Gastroesophageal sphincter (tissue), 4 donors: ENCODE measurements around the gene APOL5. TPM values are rescaled to one million over a fixed set of nuclear protein-coding genes. Genes with fewer than 3 reads are reported as not detected.

ENCODE experiments used
- ATAC-seq: fragments of 150-250 bp; one replicate; pipeline ENCODE4 v1.9.1; 2016; ENCODE audit warnings: mild to moderate bottlenecking, moderate library complexity
- H3K27ac ChIP-seq, 4 donors: fragments of 200-600 bp; sonication (generic) in 3 of 4; 1 replicate in 3 of 4; 2 replicates in 1 of 4; pipeline ENCODE4 v1.5.1; 2016 to 2019
- H3K27me3 ChIP-seq: fragments of 200-600 bp; sonication (generic); one replicate; pipeline ENCODE4 v1.5.1; 2019
- H3K36me3 ChIP-seq, 2 donors: fragments of 200-600 bp; sonication (generic); one replicate each; pipeline ENCODE4 v1.5.1; 2019; ENCODE audit warnings: control low read depth in 1 of 2
- H3K4me1 ChIP-seq, 3 donors: fragments of 200-600 bp; sonication (generic); 1 replicate in 2 of 3; 2 replicates in 1 of 3; pipeline ENCODE4 v1.5.1; 2016 to 2019; ENCODE audit warnings: control low read depth in 2 of 3
- H3K4me3 ChIP-seq, 2 donors: fragments of 200-600 bp; sonication (generic); one replicate each; pipeline ENCODE4 v1.5.1; 2019; ENCODE audit warnings: mild to moderate bottlenecking in 1 of 2, moderate library complexity in 1 of 2
- H3K9me3 ChIP-seq, 3 donors: fragments of 200-600 bp; sonication (generic); one replicate each; pipeline ENCODE4 v1.5.1; 2017 to 2019; ENCODE audit warnings: control low read depth in 2 of 3
- CTCF ChIP-seq, 4 experiments: fragments of 200-600 bp in 2 of 4; fragments of 450-650 bp in 2 of 4; sonication (generic) in 1 of 4; IDR thresholded peaks; one replicate each; pipeline ENCODE4 v1.5.1; 2017 to 2019; ENCODE audit warnings: antibody characterized with exemption in 4 of 4, mild to moderate bottlenecking in 2 of 4, moderate library complexity in 2 of 4
- EP300 ChIP-seq: sonication (generic); formaldehyde crosslinking; IDR thresholded peaks from one replicate; pipeline ENCODE4 v1.6.1; 2017; ENCODE audit warnings: antibody characterized with exemption, mild to moderate bottlenecking
- POLR2A ChIP-seq, 2 donors: fragments of 450-650 bp; IDR thresholded peaks; one replicate each; pipeline ENCODE4 v1.6.1; 2017; ENCODE audit warnings: antibody characterized with exemption in 2 of 2, mild to moderate bottlenecking in 2 of 2, moderate library complexity in 1 of 2
- POLR2AphosphoS5 ChIP-seq: sonication (generic); formaldehyde crosslinking; IDR thresholded peaks from one replicate; pipeline ENCODE4 v1.6.1; 2017; ENCODE audit warnings: antibody characterized with exemption
- WGBS, 2 donors: methylation state at CpG; one replicate each; pipeline ENCODE4 v1.1.5; 2018; ENCODE audit warnings: low coverage in 1 of 2; 5-methylcytosine and 5-hydroxymethylcytosine counted together
- total RNA-seq, 4 donors: library from RNA; depleted of rRNA; stranded (reverse); fragments of >200 nt; gene quantifications; one replicate each; pipeline ENCODE4 v1.1.0, GENCODE V29; 2016

APOL5 gene
- total RNA-seq, 4 donors from 2014 or later = not detected

GRCh38 chr22:35731321-35731720 is 13.6 kb downstream of the APOL5 start:
- TF ChIP-seq POLR2AphosphoS5 (no peak), CTCF (IDR thresholded peaks at IDR 0.05) (no peak), POLR2A (IDR thresholded peaks at IDR 0.05) (no peak), EP300 (no peak)
- no peaks in the 10 kb centered on the region for H3K36me3 ChIP-seq
- no peak for ATAC-seq
- H3K4me3 ChIP-seq = no peak overlapping the region
- no peaks in the 10 kb centered on the region for H3K27me3 ChIP-seq
- peaks cover 0 to 17% (median 0%) of the 10 kb centered on the region in 3 donors for H3K4me1 ChIP-seq
- 64 to 76% methylated on average over 6 to 10 of the region's 10 CpGs for WGBS, 2 donors
- no peaks in the 10 kb centered on the region for H3K9me3 ChIP-seq
- no peak overlapping the region for H3K27ac ChIP-seq

GRCh38 chr22:35732116-35732515 is 14.4 kb downstream of the APOL5 start:
- Histone ChIP-seq H3K27me3 (no peaks in the 10 kb centered on the region), H3K27ac (no peak overlapping the region), H3K36me3 (peaks cover 0 to 4% of the 10 kb centered on the region in 2 donors), H3K4me3 (no peak overlapping the region), H3K4me1 (peaks cover 0 to 17% (median 0%) of the 10 kb centered on the region in 3 donors), H3K9me3 (no peaks in the 10 kb centered on the region)
- 95 to 97% methylated on average over 4 to 9 of the region's 9 CpGs for WGBS, 2 donors
- TF ChIP-seq POLR2A (IDR thresholded peaks at IDR 0.05) = no peak
- no peak for TF ChIP-seq POLR2AphosphoS5
- TF ChIP-seq CTCF (IDR thresholded peaks at IDR 0.05) = no peak
- TF ChIP-seq EP300 = no peak
- no peak for ATAC-seq

GRCh38 chr22:35733036-35733435 is 15.4 kb downstream of the APOL5 start:
- Histone ChIP-seq H3K27ac (no peak overlapping the region), H3K9me3 (no peaks in the 10 kb centered on the region), H3K4me1 (peaks cover 0 to 17% (median 0%) of the 10 kb centered on the region in 3 donors), H3K36me3 (peaks cover 0 to 9% of the 10 kb centered on the region in 2 donors), H3K4me3 (no peak overlapping the region), H3K27me3 (no peaks in the 10 kb centered on the region)
- ATAC-seq = no peak
- 78% methylated on average over 5 of the region's 10 CpGs; no CpG with 5 or more reads in 1 of the 2 donors for WGBS, 2 donors
- TF ChIP-seq POLR2A (IDR thresholded peaks at IDR 0.05) = no peak

- WGBS, 2 donors = 57 to 61% methylated on average over 7 of the region's 7 CpGs
- Histone ChIP-seq H3K27ac (no peak overlapping the region), H3K4me1 (peaks cover 0 to 18% (median 0%) of the 10 kb centered on the region in 3 donors), H3K4me3 (no peak overlapping the region), H3K27me3 (no peaks in the 10 kb centered on the region), H3K36me3 (peaks cover 0 to 19% of the 10 kb centered on the region in 2 donors), H3K9me3 (no peaks in the 10 kb centered on the region)
- TF ChIP-seq POLR2AphosphoS5 (peak; percentile 44), CTCF (IDR thresholded peaks at IDR 0.05) (peak in 1 of 4 experiments; percentile 33), EP300 (no peak)
- ATAC-seq = peak; percentile 67
Observed at GRCh38 chr22:35733791-35734516, 16.3 kb downstream of the APOL5 start.

GRCh38 chr22:35734517-35734827 is 16.8 kb downstream of the APOL5 start:
- Histone ChIP-seq H3K4me3 (no peak overlapping the region), H3K27ac (no peak overlapping the region), H3K9me3 (no peaks in the 10 kb centered on the region), H3K36me3 (peaks cover 0 to 24% of the 10 kb centered on the region in 2 donors), H3K4me1 (peaks cover 0 to 23% (median 0%) of the 10 kb centered on the region in 3 donors), H3K27me3 (no peaks in the 10 kb centered on the region)
- ATAC-seq = peak; percentile 17
- WGBS, 2 donors = 20 to 83% methylated on average over 1 to 7 of the region's 7 CpGs
- TF ChIP-seq POLR2A (IDR thresholded peaks at IDR 0.05) (no peak), EP300 (no peak), CTCF (IDR thresholded peaks at IDR 0.05) (no peak), POLR2AphosphoS5 (no peak)
